Inflammatory macrophage treated with lipopolysaccharide for 1 hour (primary cell): ENCODE measurements around the gene TMC5.
"Not testable (repeated sequence)": the region's sequence is repeated elsewhere in the genome, so short reads cannot be mapped to it uniquely, and the experiment has no call there.

Source experiments
- DNase-seq, 2 donors: peaks; one replicate each; pipeline ENCODE4 v3.0.0-alpha.2; 2020 to 2022

TMC5 gene

DNA sequence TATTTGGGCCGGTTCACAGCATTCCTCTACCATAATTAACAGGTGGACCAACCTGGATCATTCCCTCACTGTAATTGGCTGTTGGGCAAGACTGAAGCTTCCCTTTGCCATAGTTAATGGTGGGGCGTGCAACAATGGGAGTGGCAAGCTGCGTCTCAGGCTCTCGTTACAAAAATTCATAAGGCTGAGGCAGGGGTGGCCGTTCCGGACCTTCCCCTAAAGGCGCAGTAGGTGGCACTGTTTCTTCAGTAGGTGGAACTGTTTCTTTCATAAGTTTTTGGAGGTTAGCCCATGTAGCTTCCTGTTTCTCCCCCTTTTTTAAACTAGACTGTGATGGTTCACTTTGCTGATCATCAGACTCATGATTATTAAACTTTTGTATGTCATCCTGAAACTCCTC, 17.0 kb upstream of the TMC5 start:
- no peak for DNase-seq

DNA sequence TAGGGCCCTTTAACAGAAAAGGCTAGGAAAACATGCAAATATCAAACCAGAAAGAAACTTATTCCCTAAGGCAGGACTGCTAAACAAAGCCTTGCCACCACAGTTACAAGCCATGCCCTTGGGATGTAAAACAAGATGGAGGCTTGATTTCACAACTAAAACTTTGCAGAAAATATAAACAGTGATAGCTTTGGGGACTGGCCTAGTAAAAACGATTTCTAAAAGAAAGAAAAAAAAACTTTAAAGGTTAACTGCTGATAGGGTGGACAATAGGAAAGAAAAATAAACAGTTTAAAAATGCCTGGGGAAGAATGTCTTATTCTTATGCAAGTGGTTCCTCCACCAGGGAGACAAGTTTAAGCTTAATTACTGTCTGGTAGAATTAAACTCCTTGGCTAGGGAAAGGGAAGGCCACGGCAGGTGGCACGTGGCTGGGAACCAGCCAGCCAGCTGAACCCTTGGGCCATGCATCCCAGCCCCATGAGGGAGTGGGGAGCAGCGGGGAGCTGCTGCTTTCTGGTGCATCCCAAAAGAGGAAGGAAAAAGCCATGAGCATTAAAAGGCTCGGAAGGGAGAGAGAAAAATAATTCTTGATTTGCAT, 10.7 kb upstream of the TMC5 start:
- no peak for DNase-seq

DNA sequence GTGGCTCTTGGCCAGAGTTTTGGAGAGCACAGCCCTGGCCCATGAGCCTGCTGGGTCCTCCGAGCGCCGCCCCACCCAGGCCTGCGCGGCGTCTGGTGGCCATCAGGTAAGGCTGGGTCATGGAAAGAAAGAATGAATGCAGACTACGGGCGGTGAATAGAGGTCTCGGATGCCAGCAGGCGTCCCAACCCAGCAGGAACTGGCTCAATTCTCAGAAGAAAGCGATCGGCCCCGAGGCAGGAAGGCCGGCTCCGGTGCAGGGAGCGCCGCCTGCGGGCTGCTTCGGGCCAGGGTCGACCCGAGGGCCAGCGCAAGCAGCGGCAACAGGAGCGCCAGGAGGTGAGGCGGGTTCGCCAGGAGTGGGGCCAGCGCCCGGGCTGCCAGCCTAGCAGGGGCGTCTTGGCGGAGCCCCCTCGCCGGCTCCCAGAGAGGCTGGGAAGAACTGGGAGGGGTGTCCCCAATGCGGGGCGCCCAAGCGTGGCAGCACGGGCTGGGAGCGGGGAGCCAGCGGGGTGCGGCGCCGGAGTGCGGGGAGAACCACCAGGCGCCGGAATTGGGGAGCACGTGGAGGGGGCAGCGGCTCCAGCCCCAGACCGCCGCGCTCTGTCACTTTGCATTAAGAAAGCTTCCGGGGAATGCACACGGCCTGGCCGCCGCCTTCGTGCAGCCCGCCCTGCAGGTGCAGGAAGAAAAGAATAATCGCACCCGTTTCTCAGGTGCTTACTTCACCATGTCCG, 7.1 kb upstream of the TMC5 start:
- no peak for DNase-seq

DNA sequence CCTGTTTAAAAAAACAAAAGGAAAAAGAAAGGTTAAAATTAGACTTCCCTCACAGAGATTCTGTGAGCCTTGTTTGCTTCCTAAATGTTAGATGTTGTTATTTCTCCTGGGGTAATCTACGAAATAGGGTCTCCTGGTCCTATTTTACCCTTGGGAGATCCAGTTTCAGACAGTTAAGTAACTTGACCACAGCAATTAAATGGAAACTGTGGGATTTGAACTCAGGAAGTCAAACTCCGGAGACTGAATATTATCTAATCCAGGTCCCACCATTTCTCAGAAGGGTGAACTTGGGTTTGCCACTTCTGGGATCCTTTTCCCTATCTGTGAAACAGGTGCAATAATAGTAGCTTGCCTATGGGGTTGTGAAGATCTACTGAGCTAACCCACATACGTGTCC, 6.4 kb upstream of the TMC5 start:
- no peak for DNase-seq

DNA sequence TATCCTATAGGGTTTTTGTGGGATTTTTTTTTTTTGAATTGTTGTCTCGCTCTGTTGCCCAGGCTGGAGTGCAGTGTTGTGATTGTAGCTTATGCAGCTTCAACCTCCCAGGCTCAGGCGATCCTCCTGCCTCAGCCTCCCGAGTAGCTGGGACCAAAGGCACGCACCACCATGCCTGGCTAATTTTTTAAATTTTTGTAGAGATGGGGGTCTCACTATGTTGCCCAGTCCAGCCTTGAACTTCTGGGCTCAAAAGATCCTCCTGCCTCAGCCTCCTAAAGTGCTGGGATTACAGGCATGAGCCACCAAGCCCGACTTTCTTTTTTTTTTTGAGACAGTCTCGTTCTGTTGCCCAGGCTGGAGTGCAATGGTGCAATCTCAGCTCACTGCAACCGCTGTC, 5.6 kb upstream of the TMC5 start:
- not testable (repeated sequence) for DNase-seq

DNA sequence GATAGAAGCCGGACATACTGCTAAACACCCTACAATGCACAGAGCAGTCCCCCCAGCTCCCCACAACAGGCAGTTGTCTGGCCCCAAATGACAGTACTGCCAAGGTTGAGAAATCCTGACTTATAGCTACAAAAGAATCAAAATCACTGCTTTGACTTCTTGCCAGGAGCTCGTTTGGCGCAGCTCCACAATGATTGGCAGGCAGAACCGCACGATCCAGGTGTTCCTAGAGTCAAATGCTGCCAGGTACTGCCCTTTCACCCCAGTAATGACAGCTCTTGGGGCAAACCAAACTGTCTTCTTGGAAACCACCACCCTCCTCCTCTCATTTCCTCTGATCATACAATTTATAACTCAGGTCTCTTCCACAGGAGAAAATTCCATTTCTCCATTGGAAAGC, 2.2 kb upstream of the TMC5 start:
- DNase-seq, result no peak

DNA sequence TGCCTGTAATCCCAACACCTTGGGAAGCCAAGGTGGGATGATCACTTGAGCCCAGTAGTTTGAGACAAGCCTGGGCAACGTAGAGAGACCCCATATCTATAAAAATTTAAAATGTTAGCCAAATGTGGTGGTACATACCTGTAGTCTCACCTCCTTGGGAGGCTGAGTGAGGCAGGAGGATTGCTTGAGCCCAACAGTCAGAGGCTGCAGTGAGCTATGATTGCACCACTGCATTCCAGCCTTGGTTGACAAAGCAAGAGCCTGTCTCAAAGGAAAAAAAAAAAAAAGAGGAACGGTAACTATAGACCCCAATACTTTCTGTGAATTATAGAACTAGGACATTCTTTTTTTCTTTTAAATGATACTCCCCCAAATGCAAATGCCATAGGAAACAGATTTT, 1.8 kb upstream of the TMC5 start:
- DNase-seq, result no peak

DNA sequence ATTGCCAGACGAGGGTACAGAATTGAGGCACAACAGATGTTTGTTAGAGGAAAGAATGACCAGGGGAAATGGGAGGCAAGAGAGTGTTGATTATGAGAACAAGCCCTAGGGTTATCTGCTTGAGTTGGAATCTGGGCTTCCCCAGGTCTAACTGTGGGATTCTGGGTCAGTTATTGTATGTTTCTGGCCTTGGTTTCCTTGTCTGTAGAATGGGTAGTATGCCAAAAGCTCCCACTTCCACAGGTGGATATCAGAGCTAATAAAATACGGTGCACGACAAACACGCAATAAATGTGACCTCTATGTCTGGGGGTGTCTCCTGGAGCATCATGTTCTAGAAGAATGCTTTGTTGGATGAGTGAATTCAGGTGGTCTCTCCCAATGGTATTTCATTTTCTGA, 517 bp downstream of the TMC5 start:
- no peak for DNase-seq

DNA sequence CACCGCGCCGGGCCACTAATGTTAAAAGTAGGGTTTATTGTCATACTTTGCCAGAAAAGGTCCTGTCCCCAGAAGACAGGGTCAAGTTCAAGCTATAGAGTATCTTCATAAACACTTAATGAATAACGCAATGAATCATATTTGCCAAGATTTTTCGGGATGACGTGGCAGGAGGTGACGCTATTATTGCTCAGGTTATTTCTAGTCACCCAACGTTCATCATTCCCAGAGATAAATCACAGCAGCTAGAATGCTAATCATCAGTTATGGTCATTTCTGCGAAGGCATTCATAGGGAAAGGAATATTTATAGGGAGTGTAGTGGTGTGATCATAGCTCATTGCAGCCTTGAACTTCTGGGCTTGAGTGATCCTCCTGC, 2.0 kb downstream of the TMC5 start:
- no peak for DNase-seq

DNA sequence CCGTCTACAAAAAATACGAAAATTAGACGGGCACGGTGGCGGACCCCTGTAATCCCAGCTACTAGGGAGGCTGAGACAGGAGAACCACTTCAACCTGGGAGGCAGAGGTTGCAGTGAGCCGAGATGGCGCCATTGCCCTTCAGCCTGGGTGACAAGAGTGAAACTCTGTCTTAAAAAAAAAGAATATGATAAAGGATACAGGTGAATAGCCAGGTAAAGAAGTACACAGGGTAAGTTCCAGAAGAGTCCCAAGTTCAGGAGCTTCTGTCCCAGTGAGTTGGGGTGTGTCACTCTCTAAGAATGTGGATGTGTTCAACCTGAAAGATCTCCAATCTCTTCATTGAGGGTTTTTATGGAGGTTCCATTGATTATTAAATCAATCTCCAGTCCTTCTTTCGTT, 6.8 kb downstream of the TMC5 start:
- no peak for DNase-seq

DNA sequence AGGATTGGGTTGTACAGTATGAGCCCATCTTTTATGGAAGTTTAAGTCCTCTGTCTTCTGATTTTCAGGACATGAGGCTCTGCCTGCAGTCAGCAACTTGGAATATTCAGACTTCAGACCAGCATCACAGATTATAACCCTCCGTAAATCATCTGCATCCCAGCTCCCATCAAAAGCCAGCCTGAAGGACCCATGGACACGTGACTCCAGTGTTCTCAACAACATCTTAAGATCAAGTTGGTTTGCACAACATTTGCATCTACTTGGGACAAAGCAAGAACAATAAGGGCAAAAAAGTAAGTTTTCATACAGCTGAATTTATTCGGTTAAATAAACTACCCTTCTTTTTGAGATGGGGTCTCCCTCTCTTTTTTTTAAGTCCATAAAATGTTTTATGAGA, 12.7 kb downstream of the TMC5 start:
- DNase-seq, result no peak

DNA sequence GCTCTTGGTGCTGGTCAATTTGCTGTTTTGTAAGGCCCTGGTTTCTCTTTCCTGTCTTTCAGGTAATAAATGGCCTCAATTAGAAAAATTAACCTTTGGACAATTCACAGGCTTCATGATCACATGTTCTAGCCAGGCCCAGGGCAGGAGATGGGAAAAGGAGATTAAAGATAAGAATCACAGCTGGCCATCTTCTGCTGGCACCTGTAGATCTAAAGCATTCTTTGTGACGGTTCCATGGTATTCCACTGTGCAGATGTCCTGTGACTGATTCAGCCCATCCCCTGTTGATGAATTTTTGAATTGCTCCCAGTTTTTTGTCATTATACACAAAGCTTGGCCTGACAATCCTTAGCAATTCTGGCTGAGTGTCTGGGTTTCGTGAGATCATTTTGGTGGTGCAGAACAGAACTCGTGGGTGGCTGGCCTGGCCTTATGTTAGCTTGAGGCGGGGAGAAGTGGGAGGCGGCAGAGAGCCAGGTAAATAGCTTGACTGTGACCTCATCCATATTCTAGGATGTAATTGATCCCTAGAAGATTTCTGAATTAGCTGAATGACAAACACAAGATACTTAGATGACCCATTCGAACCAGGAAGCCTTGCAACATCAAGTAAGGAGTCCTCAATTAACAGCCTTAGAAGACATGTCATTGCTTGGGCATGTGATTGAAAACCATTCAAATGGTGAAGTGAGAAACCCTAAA, 14.1 kb downstream of the TMC5 start:
- no peak for DNase-seq

DNA sequence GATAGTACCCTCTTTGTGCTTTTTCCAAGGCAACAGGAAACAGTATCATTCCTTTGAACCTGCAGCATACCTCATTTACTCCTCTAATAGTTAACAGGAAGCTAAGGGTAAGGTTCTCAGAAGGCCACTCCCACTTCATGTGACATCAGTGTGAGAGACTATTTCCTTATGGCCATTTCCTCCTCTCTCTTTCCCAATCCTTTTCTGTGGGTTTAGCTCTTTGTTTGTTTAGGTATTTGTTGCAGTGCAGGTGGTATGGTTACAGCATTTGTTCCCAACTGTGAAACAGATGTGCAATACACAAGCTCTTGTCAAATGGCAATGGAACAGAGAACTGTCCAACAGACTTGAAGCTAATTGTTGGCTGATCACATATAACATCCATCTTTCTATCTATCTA, 14.7 kb downstream of the TMC5 start:
- peak; percentile 22 to 26 for DNase-seq

DNA sequence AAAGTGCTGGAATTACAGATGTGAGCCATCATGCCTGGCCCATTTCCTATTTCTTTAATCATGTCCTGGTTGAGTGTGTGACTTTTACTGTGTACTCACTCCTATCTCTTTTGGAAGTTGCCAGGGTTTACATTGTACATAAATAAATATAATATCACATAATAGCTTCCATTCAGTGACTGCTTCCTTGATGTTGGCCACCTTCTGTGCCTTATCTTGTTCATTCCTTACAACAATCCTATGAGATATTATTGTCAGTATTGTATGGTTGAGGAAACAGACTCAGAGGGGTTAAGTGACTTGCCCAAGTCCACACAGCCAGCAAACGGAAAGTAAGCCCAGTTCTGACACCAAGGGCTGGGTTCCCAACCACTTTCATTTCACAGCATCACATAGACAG, 16.9 kb downstream of the TMC5 start:
- DNase-seq, result no peak

DNA sequence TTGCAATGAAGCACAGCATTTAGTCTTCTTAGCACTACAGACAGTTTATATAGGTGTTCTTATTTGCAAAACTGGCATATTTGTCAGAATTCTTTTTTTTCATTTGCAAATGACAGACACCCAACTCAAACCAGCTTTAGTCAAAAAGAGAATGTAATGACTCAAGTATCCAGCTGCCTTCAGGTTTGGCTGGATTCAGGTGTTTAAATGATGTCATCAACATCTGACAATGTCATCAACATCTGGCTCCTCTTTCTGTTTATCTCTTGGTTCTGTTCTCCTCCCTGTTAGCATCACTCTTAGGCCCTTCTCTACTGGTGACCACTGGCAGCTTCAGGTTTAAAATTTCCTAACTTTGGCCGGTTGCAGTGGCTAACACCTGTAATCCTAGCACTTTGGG, 18.9 kb downstream of the TMC5 start:
- no peak for DNase-seq

DNA sequence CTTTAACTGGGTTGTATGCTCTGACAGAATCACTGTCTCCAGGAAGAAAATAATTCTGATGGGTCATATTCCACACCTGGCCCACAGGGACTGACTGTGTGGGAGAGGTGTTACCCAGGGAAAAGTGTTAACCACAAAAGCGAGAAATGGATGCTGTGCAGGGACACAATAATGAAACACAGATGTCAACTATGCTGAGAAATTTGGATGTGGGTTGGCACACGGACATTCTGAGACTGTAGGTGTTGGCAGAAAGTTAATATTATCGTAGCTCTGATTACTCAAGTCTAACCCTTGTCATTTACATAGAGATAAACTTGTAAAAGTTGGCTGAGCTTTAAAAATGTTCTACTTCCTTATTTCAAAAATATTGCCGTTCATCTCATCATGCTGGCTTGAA, 19.6 kb downstream of the TMC5 start:
- DNase-seq, result no peak

DNA sequence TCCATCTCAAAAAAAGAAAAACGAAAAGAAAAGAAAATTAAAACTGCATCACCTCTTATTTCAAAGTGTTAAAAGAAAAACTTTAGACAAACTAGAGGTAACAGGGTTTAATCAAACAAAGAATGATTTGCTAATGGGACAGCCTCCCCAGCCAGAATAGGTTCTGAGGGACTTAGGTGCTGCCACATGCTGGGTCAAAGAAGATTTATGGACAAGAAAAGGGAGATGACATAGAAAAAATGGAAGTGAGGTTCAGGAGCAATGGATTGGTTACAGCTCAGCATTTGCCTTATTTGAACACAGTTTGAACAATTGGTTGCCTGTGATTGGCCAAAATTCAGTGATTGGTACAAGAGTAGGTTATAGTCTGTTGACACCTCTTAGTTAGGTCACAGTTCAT, 21.1 kb downstream of the TMC5 start:
- DNase-seq, result no peak

DNA sequence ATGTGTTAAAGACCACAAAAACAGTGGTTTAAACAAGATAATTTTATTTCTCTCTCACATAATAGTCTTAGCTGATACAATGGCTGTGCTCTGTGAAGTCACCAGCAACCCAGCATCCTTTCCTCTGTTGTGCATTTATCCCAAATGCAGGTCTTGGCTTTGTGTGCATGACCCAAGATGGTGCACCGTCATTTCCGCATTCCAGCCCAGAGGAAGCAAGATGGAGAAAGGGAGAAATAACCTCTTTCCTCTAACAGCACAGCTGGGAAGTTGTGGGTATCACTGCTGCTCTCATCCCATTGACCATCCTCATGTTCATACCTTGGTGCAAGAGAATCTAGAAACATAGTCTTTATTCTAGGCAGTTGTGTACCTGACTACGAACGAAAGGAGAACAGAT, 21.8 kb downstream of the TMC5 start:
- DNase-seq, result no peak

DNA sequence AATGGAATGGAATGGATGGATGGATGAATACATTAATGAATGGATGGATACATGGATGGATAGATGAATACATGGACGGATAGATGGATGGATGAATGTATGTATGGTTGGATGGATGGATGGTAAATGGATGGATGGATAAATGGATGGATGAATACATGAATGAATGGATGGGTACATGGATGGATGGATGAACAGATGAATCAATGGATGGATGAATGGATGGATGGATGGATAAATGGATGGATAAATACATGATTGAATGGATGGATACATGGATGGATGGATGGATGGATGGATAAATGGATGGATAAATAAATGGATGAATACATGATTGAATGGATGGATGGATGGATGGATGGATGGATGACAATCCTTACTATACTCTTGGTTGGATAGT, 26.0 kb downstream of the TMC5 start:
- DNase-seq, result no peak

DNA sequence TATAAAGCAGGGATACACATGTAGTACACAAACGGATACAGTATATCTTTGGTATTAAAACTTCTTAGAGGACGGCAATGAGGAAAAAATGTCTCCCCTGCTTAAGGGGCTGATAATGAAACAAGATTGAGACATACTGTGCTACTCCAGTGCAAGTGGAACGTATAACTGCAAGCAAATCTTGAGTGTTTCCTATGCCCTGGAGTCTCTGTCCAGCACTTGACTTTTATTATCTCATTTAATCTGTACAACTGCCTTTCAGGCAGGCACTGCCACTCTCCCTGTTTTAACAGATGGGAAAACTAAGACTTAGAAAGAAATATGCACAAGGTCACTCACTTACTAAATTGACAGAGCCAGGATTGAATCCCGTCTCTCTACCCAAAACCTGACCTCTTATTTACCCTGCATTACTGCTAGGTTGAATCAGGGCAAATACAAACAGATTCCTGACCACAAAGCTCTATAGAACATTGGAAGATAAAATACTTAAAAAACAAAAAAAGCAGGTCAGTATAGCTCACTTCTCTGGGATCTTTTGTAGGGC, 28.7 kb downstream of the TMC5 start:
- DNase-seq, result no peak

DNA sequence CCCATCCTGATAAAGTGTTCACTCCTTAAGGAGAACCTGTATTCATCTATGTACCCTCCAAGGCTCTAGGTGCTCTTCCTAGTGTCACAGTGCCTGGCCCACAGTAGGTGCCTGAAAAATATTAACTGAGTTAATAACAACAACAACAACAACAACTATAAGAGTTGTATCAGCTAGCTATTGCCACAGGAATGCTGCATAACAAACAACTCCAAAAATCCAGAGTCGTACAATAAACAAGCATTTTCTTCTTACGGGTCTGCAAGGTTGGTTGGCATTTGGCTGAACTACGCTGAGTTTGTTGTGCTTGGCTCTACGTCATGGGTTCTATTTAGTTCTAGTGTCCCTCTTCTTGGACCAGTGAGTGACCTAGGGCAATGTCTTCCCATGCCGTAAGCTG, 29.2 kb downstream of the TMC5 start:
- DNase-seq, result no peak

DNA sequence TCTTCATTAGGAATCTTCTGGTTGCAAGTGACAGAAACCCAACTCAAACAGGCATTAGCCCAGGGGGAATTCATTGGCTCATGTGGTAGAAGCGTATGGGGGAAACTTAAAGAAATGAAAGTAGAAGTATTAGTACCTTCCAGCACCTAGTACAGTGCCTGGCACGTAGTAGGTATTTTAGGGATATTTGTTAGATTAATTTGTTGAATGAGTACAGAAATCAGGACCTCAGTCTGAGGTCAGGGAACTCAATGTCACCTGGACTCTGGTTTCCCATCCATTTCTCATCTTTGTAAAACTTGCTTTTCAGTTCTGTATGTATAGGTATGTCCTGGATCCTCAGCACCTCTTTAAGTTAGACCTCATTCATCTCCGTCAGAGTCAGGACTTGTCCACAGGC, 32.5 kb downstream of the TMC5 start:
- DNase-seq, result no peak

DNA sequence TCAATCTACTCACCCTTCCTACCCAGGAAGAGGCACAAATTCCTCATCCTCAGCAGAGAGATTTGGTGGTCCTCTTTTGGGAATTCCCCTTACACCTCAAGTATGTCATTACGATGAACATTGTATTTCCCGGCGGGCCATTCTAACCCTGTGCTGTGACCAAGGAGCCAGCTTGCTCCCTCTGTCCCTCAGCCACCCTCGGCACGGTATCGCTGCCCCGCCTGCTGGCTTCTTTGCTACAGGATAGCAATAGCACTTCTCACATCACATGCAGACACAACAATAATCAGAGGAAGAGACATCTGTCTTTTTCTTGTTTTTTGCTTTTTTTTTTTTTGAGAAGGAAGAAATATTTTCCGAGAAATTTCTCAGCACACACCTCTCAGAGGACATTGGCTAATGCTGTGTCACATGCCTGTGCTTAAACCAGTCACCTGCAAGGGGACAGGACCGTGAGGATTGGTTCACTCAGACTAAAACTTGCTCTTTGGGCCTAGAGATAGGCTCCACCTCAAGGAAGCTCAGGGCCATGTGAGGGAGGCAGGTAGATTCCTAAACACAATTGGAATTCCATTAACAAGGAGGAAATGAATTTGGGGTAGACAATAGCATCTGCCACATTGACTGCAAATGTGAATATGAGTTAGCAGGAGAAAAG, 41.2 kb downstream of the TMC5 start:
- DNase-seq, result no peak

DNA sequence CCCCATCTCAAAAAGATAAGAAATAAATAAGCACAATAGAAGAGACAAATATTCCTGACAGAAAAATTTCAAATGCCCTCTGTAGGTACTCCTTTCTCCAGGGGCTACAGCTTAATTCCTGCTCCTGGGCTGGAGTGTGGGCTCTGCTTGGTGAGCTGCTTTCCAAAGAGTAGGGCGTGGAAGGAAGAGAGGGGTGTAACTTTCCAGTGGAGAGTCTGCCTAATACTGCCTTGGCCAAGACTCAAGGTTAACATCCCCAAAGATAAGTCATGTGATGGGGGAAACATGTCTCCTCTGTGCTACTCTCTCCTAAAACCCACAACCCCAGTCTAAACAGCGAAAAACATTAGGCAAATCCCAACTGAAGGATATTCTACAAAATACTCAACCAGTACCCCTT, 42.7 kb downstream of the TMC5 start:
- no peak for DNase-seq
